Pericardium fibroblast (primary cell): Measurements from ENCODE around the gene STAC. TPM values are rescaled to one million over a fixed set of nuclear protein-coding genes. Genes with fewer than 3 reads are reported as not detected.

Source experiments
- total RNA-seq: library from RNA; depleted of rRNA; stranded (reverse); fragments of >200 nt; gene quantifications from 2 replicates; pipeline ENCODE4 v1.2.3, GENCODE V29; 2015

STAC gene, protein sequence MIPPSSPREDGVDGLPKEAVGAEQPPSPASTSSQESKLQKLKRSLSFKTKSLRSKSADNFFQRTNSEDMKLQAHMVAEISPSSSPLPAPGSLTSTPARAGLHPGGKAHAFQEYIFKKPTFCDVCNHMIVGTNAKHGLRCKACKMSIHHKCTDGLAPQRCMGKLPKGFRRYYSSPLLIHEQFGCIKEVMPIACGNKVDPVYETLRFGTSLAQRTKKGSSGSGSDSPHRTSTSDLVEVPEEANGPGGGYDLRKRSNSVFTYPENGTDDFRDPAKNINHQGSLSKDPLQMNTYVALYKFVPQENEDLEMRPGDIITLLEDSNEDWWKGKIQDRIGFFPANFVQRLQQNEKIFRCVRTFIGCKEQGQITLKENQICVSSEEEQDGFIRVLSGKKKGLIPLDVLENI
- total RNA-seq, result 2.1 and 3.2 TPM in 2 replicates

DNA sequence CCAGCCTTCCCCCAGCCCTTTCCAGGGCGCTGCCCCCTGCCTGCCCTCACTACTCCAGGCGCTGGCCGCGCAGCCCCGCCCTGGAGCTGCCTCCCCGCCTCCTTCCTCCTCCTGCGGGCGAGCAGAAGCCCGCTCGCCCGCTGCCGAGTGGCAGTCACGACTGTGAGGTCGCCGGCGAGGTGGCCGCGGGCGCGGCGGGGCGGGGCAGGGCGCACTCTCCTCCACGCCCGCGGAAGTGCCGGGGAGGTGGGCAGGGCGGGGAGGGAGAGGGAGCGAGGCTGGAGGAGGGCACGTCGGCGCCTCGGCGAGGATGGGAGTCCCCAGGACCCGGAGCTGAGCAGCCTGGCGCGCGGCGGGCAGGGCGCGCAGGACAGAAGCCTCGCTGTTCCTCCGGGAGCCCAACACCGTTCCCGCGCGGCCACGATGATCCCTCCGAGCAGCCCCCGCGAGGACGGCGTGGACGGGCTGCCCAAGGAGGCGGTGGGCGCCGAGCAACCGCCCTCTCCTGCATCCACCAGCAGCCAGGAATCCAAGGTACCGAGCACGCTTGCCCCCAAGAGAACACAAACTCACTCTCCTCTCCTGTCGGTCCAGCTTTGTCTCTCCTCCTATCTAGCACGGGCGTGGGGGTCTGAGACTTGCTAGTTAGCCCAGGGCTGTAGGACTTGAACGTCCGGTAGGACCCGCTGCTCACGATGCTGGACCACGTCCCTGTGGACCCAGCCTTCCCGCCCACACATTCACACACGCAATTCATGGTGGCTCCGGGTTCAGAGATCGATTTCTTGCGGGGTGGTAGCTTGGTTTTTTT lies at the start of gene STAC:
Gene STAC (plus strand): TSS at position 284 of the 811 bp plus-strand sequence. CDS start 140 bp downstream, at position 424.

